ENCODE results near the gene CCDC93. TPM values are rescaled to one million over a fixed set of nuclear protein-coding genes. Genes with fewer than 3 reads are reported as not detected.

CCDC93 gene
- total and polyA plus RNA-seq, 10 of the 15 experiments (the other 5 are each of a cell fraction or from before 2014, with no cell fraction given): 3.6 to 27.2 (median 13.5) TPM

GRCh38 chr2:118052474-118052873, 38.6 kb upstream of the CCDC93 start:
- in situ Hi-C loops (cut with MboI) (no loop called here), intact Hi-C loops (cut with micrococcal nuclease; ENCODE audit: unreplicated experiment) (no loop called here)
- Histone ChIP-seq H3K27ac (ENCODE audit: control insufficient read depth, insufficient read depth) (no peak overlapping the region), H3K36me3 (ENCODE audit: control insufficient read depth in 2 of 2, insufficient read depth in 2 of 2, low read length in 1 of 2) (no peaks in the 10 kb centered on the region), H2AFZ (ENCODE audit: control insufficient read depth, low read depth, low read length) (no peak overlapping the region), H3K9ac (ENCODE audit: control insufficient read depth, insufficient read depth, low read length) (no peak overlapping the region), H3K4me1 (ENCODE audit: control insufficient read depth, insufficient read depth, low read length) (peaks cover 27% of the 10 kb centered on the region), H3K4me2 (ENCODE audit: control insufficient read depth, insufficient read depth) (no peak overlapping the region), H3K27me3 (replicated peaks in 1 of 2; ENCODE audit: control insufficient read depth in 2 of 2, insufficient read depth in 2 of 2, low read length in 1 of 2) (no peaks in the 10 kb centered on the region), H3K9me3 (replicated peaks; ENCODE audit: control insufficient read depth, insufficient read depth, low read length) (no peaks in the 10 kb centered on the region), H3K79me2 (ENCODE audit: control insufficient read depth, insufficient read depth, low read length) (no peaks in the 10 kb centered on the region), H3K4me3 (no peak overlapping the region), H4K20me1 (ENCODE audit: control insufficient read depth, insufficient read depth) (no peaks in the 10 kb centered on the region)
- ATAC-seq (no peak), DNase-seq (ENCODE audit: low read depth, low spot score) (no peak), FAIRE-seq (no peak)
- BruUV-seq (replicated peaks): no TSS peak
- 49% methylated on average over 2 of the region's 2 CpGs for WGBS (ENCODE audit: insufficient coverage, insufficient replicate concordance, low lambda C conversion rate, missing lambda C conversion rate)
- ChIA-PET POLR2A (no interaction called here), RAD21 (ENCODE audit: unreplicated experiment) (interaction anchor here (0.6 to 8.6 kb wide), 6 partner anchors 10 to 637 kb away, joined by 3 to 266 read pairs (median 4); no protein-coding TSS in a partner anchor), SMC1A (ENCODE audit: uncharacterized antibody, unreplicated experiment) (interaction anchor here (0.8 to 7.9 kb wide), 6 partner anchors 8 to 42 kb away, joined by 3 to 358 read pairs (median 5); no protein-coding TSS in a partner anchor), CTCF (interaction anchor here (1.0 to 13.2 kb wide), 6 partner anchors 12 to 238 kb away, joined by 3 to 626 read pairs (median 4); partner anchors contain the start of gene DDX18)
- TF ChIP-seq MYB (IDR thresholded peaks at IDR 0.05; ENCODE audit: borderline replicate concordance, low read depth, low read length) (no peak), HDAC6 (IDR thresholded peaks at IDR 0.05; ENCODE audit: unreplicated experiment) (no peak), RELA (IDR thresholded peaks at IDR 0.05; ENCODE audit: borderline replicate concordance, partially characterized antibody) (no peak), RB1 (IDR thresholded peaks at IDR 0.05; ENCODE audit: borderline replicate concordance) (no peak), IRF4 (IDR thresholded peaks at IDR 0.05; ENCODE audit: low read depth, low read length) (no peak), CBX5 (IDR thresholded peaks at IDR 0.05; ENCODE audit: low read depth) (no peak), MTA3 (IDR thresholded peaks at IDR 0.05; ENCODE audit: borderline replicate concordance, low read length) (no peak), NRF1 (conservative IDR thresholded peaks at IDR 0.05; ENCODE audit: low read depth, low read length) (no peak), SPI1 (IDR thresholded peaks at IDR 0.05; ENCODE audit: borderline replicate concordance, insufficient read depth, low read depth, low read length) (no peak), BCL11A (IDR thresholded peaks at IDR 0.05; ENCODE audit: low read depth, low read length) (no peak), PAX8 (IDR thresholded peaks at IDR 0.05) (no peak), TAF1 (IDR thresholded peaks at IDR 0.05; ENCODE audit: borderline replicate concordance, low read depth, low read length) (no peak), SRF (IDR thresholded peaks at IDR 0.05; ENCODE audit: low read depth in 2 of 2, low read length in 2 of 2) (no peak), ETV6 (conservative IDR thresholded peaks at IDR 0.05 in 1 of 2, IDR thresholded peaks at IDR 0.05 in 1 of 2; ENCODE audit: borderline replicate concordance in 1 of 2, low read depth in 1 of 2) (no peak)
- TF ChIP-seq, protein P1, sequence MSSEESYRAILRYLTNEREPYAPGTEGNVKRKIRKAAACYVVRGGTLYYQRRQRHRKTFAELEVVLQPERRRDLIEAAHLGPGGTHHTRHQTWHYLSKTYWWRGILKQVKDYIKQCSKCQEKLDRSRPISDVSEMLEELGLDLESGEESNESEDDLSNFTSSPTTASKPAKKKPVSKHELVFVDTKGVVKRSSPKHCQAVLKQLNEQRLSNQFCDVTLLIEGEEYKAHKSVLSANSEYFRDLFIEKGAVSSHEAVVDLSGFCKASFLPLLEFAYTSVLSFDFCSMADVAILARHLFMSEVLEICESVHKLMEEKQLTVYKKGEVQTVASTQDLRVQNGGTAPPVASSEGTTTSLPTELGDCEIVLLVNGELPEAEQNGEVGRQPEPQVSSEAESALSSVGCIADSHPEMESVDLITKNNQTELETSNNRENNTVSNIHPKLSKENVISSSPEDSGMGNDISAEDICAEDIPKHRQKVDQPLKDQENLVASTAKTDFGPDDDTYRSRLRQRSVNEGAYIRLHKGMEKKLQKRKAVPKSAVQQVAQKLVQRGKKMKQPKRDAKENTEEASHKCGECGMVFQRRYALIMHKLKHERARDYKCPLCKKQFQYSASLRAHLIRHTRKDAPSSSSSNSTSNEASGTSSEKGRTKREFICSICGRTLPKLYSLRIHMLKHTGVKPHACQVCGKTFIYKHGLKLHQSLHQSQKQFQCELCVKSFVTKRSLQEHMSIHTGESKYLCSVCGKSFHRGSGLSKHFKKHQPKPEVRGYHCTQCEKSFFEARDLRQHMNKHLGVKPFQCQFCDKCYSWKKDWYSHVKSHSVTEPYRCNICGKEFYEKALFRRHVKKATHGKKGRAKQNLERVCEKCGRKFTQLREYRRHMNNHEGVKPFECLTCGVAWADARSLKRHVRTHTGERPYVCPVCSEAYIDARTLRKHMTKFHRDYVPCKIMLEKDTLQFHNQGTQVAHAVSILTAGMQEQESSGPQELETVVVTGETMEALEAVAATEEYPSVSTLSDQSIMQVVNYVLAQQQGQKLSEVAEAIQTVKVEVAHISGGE (CRISPR knock-in tag; IDR thresholded peaks at IDR 0.05): no peak
- TF ChIP-seq, protein P2, sequence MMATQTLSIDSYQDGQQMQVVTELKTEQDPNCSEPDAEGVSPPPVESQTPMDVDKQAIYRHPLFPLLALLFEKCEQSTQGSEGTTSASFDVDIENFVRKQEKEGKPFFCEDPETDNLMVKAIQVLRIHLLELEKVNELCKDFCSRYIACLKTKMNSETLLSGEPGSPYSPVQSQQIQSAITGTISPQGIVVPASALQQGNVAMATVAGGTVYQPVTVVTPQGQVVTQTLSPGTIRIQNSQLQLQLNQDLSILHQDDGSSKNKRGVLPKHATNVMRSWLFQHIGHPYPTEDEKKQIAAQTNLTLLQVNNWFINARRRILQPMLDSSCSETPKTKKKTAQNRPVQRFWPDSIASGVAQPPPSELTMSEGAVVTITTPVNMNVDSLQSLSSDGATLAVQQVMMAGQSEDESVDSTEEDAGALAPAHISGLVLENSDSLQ (IDR thresholded peaks at IDR 0.05): no peak
- TF ChIP-seq, protein P3, sequence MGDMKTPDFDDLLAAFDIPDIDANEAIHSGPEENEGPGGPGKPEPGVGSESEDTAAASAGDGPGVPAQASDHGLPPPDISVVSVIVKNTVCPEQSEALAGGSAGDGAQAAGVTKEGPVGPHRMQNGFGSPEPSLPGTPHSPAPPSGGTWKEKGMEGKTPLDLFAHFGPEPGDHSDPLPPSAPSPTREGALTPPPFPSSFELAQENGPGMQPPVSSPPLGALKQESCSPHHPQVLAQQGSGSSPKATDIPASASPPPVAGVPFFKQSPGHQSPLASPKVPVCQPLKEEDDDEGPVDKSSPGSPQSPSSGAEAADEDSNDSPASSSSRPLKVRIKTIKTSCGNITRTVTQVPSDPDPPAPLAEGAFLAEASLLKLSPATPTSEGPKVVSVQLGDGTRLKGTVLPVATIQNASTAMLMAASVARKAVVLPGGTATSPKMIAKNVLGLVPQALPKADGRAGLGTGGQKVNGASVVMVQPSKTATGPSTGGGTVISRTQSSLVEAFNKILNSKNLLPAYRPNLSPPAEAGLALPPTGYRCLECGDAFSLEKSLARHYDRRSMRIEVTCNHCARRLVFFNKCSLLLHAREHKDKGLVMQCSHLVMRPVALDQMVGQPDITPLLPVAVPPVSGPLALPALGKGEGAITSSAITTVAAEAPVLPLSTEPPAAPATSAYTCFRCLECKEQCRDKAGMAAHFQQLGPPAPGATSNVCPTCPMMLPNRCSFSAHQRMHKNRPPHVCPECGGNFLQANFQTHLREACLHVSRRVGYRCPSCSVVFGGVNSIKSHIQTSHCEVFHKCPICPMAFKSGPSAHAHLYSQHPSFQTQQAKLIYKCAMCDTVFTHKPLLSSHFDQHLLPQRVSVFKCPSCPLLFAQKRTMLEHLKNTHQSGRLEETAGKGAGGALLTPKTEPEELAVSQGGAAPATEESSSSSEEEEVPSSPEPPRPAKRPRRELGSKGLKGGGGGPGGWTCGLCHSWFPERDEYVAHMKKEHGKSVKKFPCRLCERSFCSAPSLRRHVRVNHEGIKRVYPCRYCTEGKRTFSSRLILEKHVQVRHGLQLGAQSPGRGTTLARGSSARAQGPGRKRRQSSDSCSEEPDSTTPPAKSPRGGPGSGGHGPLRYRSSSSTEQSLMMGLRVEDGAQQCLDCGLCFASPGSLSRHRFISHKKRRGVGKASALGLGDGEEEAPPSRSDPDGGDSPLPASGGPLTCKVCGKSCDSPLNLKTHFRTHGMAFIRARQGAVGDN (IDR thresholded peaks at IDR 0.05): no peak

Measured in GM12878 (cell line).